ENCODE measurements around the gene WDSUB1.

Gene WDSUB1

GRCh38 chr2:159194241-159194640 lies 92.3 kb downstream of the WDSUB1 start:
- no peak for DNase-seq

GRCh38 chr2:159193791-159194190 lies 92.7 kb downstream of the WDSUB1 start:
- no peak for DNase-seq

GRCh38 chr2:159192371-159192918 lies 94.1 kb downstream of the WDSUB1 start:
- no peak for DNase-seq

GRCh38 chr2:159188449-159188848 lies 98.1 kb downstream of the WDSUB1 start:
- DNase-seq, result no peak

GRCh38 chr2:159187106-159187505 lies 99.4 kb downstream of the WDSUB1 start:
- no peak for DNase-seq

GRCh38 chr2:159186462-159186861 lies 100.0 kb downstream of the WDSUB1 start:
- DNase-seq, result no peak

All from activated CD4-positive, alpha-beta T cell treated with anti-CD3 and anti-CD28 coated beads for 1 hour (primary cell).